ENCODE data around the gene SPEN.
"Not testable (repeated sequence)": the region's sequence is repeated elsewhere in the genome, so short reads cannot be mapped to it uniquely, and the experiment has no call there.

DNA sequence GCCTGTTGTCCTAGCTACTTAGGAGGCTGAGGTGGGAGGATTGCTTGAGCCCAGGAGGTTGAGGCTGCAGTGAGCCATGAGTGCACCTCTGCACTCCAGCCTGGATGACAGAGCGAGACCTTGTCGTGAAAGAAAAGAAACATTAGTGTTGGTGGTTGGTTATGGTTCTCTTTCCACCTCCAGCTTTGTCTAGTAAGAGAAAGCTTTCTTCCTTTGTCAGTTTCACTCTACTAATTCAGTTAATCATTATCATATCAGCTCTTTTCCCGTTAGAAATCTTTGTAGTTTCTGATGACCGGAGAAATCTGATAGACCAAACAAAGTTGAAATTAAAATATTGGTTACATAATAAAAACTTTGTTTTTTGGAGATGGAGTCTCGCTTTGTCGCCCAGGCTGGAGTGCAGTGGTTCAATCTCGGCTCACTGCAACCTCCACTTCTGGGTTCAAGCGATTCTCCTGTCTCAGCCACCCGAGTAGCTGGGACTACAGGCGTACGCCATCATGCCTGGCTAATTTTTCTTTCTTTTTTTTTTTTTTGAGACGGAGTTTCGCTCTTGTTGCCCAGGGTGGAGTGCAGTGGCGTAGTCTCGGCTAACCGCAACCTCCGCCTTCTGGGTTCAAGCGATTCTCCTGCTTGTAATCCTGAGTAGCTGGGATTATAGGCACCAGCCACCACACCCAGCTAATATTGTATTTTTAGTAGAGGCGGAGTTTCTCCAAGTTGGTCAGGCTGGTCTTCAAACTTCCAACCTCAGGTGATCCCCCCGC is 49.5 kb downstream of the SPEN start:
- TF ChIP-seq POLR2A (IDR thresholded peaks at IDR 0.05; ENCODE audit: low read depth, low read length); TAF1 (IDR thresholded peaks at IDR 0.05; ENCODE audit: borderline replicate concordance, low read depth, low read length): not testable (repeated sequence)
